ENCODE data around the gene LAMTOR3.

GRCh38 chr4:99841129-99841528 lies 53.1 kb downstream of the LAMTOR3 start:
- TF ChIP-seq EZH2 (IDR thresholded peaks at IDR 0.05; ENCODE audit: borderline replicate concordance, low read depth, low read length, severe bottlenecking) (no peak), CTCF (IDR thresholded peaks at IDR 0.05; ENCODE audit: extremely low read depth in 1 of 2, insufficient read depth in 1 of 2, low read depth in 1 of 2, low read length in 2 of 2) (no peak)
